Natural killer cell (primary cell): ENCODE results near the gene MCM10. TPM values are rescaled to one million over a fixed set of nuclear protein-coding genes. Genes with fewer than 3 reads are reported as not detected.

Source experiments
- total RNA-seq, 4 donors: library from RNA; stranded (reverse); fragments of 120-200 nt in 1 of 4; gene quantifications; one replicate each; pipeline versions ENCODE4 v1.2.3 to v1.2.4, GENCODE V29; 2013 to 2022

The MCM10 gene
- total RNA-seq, 3 donors from 2014 or later (not counting 1 experiment from before 2014, with no cell fraction given) = 0.73 to 2.9 (median 1.3) TPM

Other genes with a start within 250 kb of the MCM10 start
- under 1 TPM; 0.21 to 0.23 (median 0.23) TPM for gene CCDC3, start 159.8 kb upstream of the MCM10 start, total RNA-seq
- 100 to 1,000 TPM; 140 to 177 (median 161) TPM for gene OPTN, start 61.4 kb upstream of the MCM10 start, total RNA-seq
- not detected for gene UCMA, start 72.8 kb downstream of the MCM10 start, total RNA-seq
- 1 to 10 TPM; 6.9 to 7.3 (median 7.2) TPM for gene PHYH, start 138.5 kb downstream of the MCM10 start, total RNA-seq
- gene SEPHS1, start 186.7 kb downstream of the MCM10 start, total RNA-seq = 10 to 100 TPM; 20.4 to 28.2 (median 23.4) TPM